ENCODE data around the gene CFAP210. TPM values are rescaled to one million over a fixed set of nuclear protein-coding genes. Genes with fewer than 3 reads are reported as not detected.

The CFAP210 gene
- total RNA-seq, 4 donors from 2014 or later, result not detected

DNA sequence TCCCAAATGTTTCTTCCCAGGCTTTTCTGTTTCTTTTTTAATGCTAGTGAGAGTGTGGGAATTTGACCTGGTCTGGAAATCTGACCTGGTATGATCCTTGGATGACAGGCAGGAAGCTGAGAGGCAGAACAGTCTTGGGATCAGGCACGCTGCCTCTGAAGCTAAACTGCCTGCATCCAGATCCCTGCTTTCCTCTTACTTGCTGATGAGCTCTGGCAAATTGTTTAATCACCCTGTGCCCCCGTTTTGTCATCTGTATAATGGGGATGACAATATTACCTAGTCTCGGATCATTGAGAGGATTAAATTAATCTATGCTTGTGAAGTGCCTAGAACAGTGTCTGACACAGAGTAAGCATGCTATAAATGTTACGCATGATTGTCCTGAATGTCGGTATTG lies 42.7 kb upstream of the CFAP210 start:
- H3K9me3 ChIP-seq, result no peaks in the 10 kb centered on the region
- no peak overlapping the region for H3K27ac ChIP-seq
- DNase-seq (ENCODE audit: low spot score in 2 of 2), result no peak
- no peak overlapping the region for H3K4me3 ChIP-seq
- no peak for TF ChIP-seq POLR2AphosphoS5 (IDR thresholded peaks at IDR 0.05)
- TF ChIP-seq POLR2A (IDR thresholded peaks at IDR 0.05), result no peak
- no peak for TF ChIP-seq EP300 (IDR thresholded peaks at IDR 0.05)
- TF ChIP-seq, protein P1, sequence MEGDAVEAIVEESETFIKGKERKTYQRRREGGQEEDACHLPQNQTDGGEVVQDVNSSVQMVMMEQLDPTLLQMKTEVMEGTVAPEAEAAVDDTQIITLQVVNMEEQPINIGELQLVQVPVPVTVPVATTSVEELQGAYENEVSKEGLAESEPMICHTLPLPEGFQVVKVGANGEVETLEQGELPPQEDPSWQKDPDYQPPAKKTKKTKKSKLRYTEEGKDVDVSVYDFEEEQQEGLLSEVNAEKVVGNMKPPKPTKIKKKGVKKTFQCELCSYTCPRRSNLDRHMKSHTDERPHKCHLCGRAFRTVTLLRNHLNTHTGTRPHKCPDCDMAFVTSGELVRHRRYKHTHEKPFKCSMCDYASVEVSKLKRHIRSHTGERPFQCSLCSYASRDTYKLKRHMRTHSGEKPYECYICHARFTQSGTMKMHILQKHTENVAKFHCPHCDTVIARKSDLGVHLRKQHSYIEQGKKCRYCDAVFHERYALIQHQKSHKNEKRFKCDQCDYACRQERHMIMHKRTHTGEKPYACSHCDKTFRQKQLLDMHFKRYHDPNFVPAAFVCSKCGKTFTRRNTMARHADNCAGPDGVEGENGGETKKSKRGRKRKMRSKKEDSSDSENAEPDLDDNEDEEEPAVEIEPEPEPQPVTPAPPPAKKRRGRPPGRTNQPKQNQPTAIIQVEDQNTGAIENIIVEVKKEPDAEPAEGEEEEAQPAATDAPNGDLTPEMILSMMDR (IDR thresholded peaks at IDR 0.05), result no peak
- no peaks in the 10 kb centered on the region for H3K27me3 ChIP-seq
- peaks cover 8% of the 10 kb centered on the region for H3K4me1 ChIP-seq
- 85% methylated on average over 5 of the region's 5 CpGs for WGBS
- H3K36me3 ChIP-seq, result no peaks in the 10 kb centered on the region

DNA sequence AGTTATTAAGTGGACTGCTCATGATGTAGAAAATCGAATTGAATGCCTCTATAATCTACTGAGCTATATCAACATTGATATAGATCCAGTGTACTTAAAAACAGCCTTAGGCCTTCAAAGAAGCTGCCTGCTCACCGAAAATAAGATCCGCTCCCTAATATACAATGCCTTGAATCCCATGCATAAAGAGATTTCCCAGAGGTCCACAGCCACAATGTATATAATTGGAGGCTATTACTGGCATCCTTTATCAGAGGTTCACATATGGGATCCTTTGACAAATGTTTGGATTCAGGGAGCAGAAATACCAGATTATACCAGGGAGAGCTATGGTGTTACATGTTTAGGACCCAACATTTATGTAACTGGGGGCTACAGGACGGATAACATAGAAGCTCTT lies 41.4 kb upstream of the CFAP210 start:
- Histone ChIP-seq H3K27me3 (no peaks in the 10 kb centered on the region), H3K4me3 (no peak overlapping the region), H3K9me3 (no peaks in the 10 kb centered on the region), H3K27ac (no peak overlapping the region), H3K4me1 (peaks cover 8% of the 10 kb centered on the region), H3K36me3 (no peaks in the 10 kb centered on the region)
- TF ChIP-seq EP300 (IDR thresholded peaks at IDR 0.05) (no peak), POLR2A (IDR thresholded peaks at IDR 0.05) (no peak), POLR2AphosphoS5 (IDR thresholded peaks at IDR 0.05) (no peak)
- TF ChIP-seq, protein P1 (IDR thresholded peaks at IDR 0.05), result no peak
- WGBS, result 94% methylated on average over 4 of the region's 4 CpGs
- no peak for DNase-seq (ENCODE audit: low spot score in 2 of 2)

DNA sequence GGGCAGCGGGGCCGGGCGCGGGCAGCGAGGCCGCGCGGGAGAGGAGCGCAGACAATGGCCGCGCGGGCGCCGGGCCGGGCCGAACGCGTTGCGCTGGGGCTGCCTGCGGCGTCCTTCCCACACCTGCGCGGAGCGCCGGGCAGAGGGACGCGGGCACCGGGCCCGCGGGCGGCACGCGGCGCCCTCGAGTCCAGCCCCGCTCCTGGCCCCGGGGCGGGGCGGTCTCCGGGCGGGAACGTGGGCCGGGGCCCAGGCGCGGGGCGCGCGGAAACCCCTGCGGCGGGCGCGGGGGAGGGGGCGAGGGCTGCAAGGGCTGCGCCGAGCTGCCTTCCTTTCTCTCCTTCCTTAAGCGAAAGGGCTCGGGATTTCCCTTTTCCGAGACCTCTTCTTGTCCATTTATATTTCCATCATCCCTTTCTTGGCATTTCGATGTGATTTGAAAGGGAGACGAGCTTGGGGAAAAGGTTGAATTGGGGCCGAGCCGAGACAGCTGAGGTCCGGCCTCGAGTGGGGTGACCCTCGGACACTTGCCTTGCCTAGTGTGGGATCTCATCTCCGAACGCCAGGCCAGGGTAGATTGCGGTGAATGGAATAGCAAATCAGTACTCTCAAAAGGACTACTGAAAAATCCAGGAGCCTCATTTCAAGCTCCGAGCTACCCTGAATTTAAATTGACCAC lies 40.1 kb upstream of the CFAP210 start:
- no peaks in the 10 kb centered on the region for H3K27me3 ChIP-seq
- H3K27ac ChIP-seq, result no peak overlapping the region
- H3K4me1 ChIP-seq, result peaks cover 8% of the 10 kb centered on the region
- TF ChIP-seq POLR2AphosphoS5 (IDR thresholded peaks at IDR 0.05) (no peak), POLR2A (IDR thresholded peaks at IDR 0.05) (no peak), EP300 (IDR thresholded peaks at IDR 0.05) (no peak)
- TF ChIP-seq, protein P1 (IDR thresholded peaks at IDR 0.05), result no peak
- H3K9me3 ChIP-seq, result no peaks in the 10 kb centered on the region
- 5% methylated on average over 36 of the region's 69 CpGs for WGBS
- H3K36me3 ChIP-seq, result no peaks in the 10 kb centered on the region
- DNase-seq (ENCODE audit: low spot score in 2 of 2), result no peak
- peak overlapping the region; percentile 74 for H3K4me3 ChIP-seq

DNA sequence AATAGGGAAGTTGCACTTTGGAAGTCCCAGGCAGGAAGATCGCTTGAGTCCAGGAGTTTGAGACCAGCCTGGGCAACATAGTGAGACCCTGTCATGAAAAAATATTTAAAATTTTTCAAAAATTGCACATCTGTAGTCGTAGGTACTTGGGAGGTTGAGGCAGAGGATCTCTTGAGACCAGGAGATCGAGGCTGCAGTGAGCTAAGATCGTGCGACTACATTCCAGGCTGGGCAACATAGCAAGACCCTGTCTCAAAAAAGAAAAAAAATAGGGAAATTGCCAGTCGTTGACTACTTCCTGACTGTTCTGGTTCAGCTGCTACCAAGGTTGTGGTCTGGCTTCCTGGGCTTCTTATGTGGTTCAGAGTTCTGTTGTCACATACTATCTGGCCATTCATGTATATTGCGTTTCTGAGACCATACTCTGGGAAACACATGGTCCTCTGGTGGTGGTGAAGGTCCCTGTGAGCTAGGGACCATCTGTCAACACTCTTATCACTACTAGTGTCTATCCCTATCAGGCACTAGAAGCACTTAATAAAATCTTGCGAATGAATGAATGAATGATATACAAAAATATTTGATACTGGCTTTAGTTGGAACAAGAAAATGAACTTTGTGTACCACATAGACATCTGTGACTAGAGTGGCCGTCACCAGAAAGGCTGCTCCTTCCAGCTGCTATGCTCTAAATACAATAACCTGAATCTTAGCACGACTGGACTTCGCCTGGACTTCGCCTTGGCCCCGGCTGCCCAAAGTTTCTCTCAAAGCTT lies 38.6 kb upstream of the CFAP210 start:
- Histone ChIP-seq H3K27me3 (no peaks in the 10 kb centered on the region), H3K27ac (no peak overlapping the region), H3K9me3 (no peaks in the 10 kb centered on the region), H3K36me3 (no peaks in the 10 kb centered on the region), H3K4me1 (peaks cover 8% of the 10 kb centered on the region), H3K4me3 (peak overlapping the region; percentile 74)
- 64% methylated on average over 13 of the region's 13 CpGs for WGBS
- DNase-seq (ENCODE audit: low spot score in 2 of 2), result no peak
- TF ChIP-seq POLR2AphosphoS5 (IDR thresholded peaks at IDR 0.05), result no peak
- TF ChIP-seq POLR2A (IDR thresholded peaks at IDR 0.05), result no peak
- TF ChIP-seq, protein P1 (IDR thresholded peaks at IDR 0.05), result no peak
- TF ChIP-seq EP300 (IDR thresholded peaks at IDR 0.05), result no peak

DNA sequence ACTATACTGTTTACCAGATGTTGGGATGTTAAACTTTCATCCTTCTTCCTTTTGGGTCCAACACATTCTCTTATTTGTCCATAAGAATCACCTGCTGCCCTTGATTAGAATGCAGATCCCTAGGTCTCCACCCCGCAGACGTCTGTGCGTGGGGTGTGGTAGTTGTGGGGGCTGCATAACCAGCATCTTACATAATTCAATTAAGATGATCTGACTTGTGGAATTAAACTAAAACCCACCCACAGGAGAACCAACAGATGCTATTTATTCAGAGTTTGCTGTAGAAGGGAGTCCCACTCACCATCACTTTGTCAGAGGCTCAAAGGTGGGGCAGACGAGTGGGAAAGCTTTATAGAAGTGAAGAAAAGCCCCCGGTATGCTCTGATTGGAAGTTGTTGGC lies 37.9 kb upstream of the CFAP210 start:
- no peaks in the 10 kb centered on the region for H3K36me3 ChIP-seq
- no peak for DNase-seq (ENCODE audit: low spot score in 2 of 2)
- 56% methylated on average over 5 of the region's 5 CpGs for WGBS
- no peaks in the 10 kb centered on the region for H3K27me3 ChIP-seq
- H3K27ac ChIP-seq, result no peak overlapping the region
- H3K4me1 ChIP-seq, result peaks cover 8% of the 10 kb centered on the region
- TF ChIP-seq POLR2AphosphoS5 (IDR thresholded peaks at IDR 0.05) (no peak), POLR2A (IDR thresholded peaks at IDR 0.05) (no peak), EP300 (IDR thresholded peaks at IDR 0.05) (no peak)
- TF ChIP-seq, protein P1 (IDR thresholded peaks at IDR 0.05), result no peak
- H3K9me3 ChIP-seq, result no peaks in the 10 kb centered on the region
- H3K4me3 ChIP-seq, result no peak overlapping the region

Data from suprapubic skin (tissue), 4 donors.